Mucosa of descending colon (tissue), 3 donors: ENCODE data around the gene MIDN. TPM values are rescaled to one million over a fixed set of nuclear protein-coding genes. Genes with fewer than 3 reads are reported as not detected.

Source experiments
- ATAC-seq: fragments of 200-7000 bp; cut with Tn5 transposase; one replicate; pipeline ENCODE4 v1.9.1; 2020; ENCODE audit warnings: mild to moderate bottlenecking, moderate library complexity
- DNase-seq, 3 donors: peaks; one replicate each; pipeline ENCODE4 v3.0.0-alpha.2; 2020
- H3K36me3 ChIP-seq: fragments of 200-600 bp; one replicate; pipeline ENCODE4 v1.8.0; 2021; ENCODE audit warnings: low read depth, mild to moderate bottlenecking
- H3K4me1 ChIP-seq: fragments of 200-600 bp; one replicate; pipeline ENCODE4 v1.8.0; 2021; ENCODE audit warnings: low read depth, mild to moderate bottlenecking
- H3K4me3 ChIP-seq: fragments of 200-600 bp; one replicate; pipeline ENCODE4 v1.8.0; 2021; ENCODE audit warnings: mild to moderate bottlenecking
- H3K9me3 ChIP-seq: fragments of 200-600 bp; one replicate; pipeline ENCODE4 v1.8.0; 2021; ENCODE audit warnings: mild to moderate bottlenecking
- intact Hi-C, 2 donors: fragments of 100-400 bp; cut with DNase I in 1 of 2; cut with micrococcal nuclease in 1 of 2; formaldehyde crosslinking; loops; one replicate each; pipeline versions ENCODE4 v1.11.0 to v1.11.1; 2022; cut with DNase I, micrococcal nuclease
- total RNA-seq, 3 donors: library from RNA; stranded (reverse); fragmentation: NEBNext Ultra II Directional in 2 of 3; extraction: Animal tissue kit (Norgen Biotek cat#: 25700) in 2 of 3; gene quantifications; one replicate each; pipeline versions ENCODE4 v1.2.1 to v1.2.4, GENCODE V29; 2021 to 2023
- TF ChIP-seq, protein P1 (sequence below): fragments of 200-600 bp; IDR thresholded peaks from one replicate; pipeline ENCODE4 v1.8.0; 2022; ENCODE audit warnings: antibody characterized with exemption, mild to moderate bottlenecking
- donor health status: DM: no; HTN: no; CAD: no; lungs with moderate emphysema.
- donor health status: DM: no; HTN: no; CAD: no.
- donor health status: DM: no; HTN: yes; CAD: no.

MIDN gene
- total RNA-seq, 3 donors from 2014 or later = 136 to 251 (median 213) TPM

GRCh38 chr19:1290196-1290702 is 41.9 kb downstream of the MIDN start:
- peak in 1 of 3 donors; percentile 36 for DNase-seq
- intact Hi-C loops = no loop called here
- no peak for ATAC-seq
- TF ChIP-seq, protein P1, sequence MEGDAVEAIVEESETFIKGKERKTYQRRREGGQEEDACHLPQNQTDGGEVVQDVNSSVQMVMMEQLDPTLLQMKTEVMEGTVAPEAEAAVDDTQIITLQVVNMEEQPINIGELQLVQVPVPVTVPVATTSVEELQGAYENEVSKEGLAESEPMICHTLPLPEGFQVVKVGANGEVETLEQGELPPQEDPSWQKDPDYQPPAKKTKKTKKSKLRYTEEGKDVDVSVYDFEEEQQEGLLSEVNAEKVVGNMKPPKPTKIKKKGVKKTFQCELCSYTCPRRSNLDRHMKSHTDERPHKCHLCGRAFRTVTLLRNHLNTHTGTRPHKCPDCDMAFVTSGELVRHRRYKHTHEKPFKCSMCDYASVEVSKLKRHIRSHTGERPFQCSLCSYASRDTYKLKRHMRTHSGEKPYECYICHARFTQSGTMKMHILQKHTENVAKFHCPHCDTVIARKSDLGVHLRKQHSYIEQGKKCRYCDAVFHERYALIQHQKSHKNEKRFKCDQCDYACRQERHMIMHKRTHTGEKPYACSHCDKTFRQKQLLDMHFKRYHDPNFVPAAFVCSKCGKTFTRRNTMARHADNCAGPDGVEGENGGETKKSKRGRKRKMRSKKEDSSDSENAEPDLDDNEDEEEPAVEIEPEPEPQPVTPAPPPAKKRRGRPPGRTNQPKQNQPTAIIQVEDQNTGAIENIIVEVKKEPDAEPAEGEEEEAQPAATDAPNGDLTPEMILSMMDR = no peak
- Histone ChIP-seq H3K4me3 (no peak overlapping the region), H3K4me1 (peaks cover 35% of the 10 kb centered on the region), H3K9me3 (no peaks in the 10 kb centered on the region), H3K36me3 (no peaks in the 10 kb centered on the region)

DNA sequence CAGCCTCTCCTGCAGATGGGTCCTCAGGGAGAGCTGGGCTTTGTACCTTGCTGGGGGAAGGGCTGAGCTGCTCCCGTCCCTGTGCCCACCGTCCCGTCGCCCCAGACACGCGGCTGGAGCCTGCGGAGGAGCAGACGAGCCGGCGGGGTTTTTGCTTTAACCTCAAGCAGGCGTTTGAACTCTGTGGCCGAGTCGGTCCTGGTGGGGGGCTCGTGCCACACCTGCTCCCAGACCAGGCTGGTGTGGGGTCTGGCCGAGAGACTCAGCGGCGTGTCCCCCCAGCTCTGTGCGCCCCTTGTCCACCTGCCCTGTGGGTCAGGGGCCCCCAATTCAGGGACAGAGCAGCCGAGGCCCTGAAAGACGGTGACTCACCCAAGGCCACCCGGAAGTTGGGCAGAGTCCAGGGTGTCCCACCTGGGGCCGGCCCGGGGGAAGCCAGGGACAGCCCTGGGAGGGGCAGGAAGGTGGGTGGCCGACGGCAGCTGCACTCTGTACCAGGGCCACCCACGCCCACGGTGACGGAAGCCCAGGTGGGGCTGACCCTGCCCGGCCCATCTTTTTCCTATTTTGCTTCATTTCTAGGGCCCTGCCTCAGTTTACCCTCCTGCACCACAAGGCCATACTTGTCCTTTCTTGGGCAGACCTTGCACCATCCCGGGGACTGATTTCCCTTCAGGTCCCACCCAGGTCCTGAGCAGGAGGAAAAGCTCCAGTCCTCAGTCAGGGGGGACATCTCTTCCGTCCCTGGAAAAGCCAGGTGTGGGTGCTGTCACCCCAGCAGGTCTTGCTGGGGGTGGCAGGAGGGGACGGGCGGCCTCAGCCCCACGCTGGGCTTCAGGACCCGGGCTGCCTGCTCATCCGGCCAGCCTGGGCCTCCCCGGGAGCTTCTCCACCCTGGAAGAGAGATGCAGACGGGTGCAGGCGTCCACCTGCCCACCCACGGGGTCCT is 42.6 kb downstream of the MIDN start:
- TF ChIP-seq, protein P1 = no peak
- intact Hi-C loops = no loop called here
- Histone ChIP-seq H3K4me3 (no peak overlapping the region), H3K4me1 (peaks cover 31% of the 10 kb centered on the region), H3K9me3 (no peaks in the 10 kb centered on the region), H3K36me3 (no peaks in the 10 kb centered on the region)
- ATAC-seq (peak; percentile 85), DNase-seq (peak; percentile 75 to 89 (median 85))

- intact Hi-C loops = no loop called here
- Histone ChIP-seq H3K4me3 (no peak overlapping the region), H3K9me3 (no peaks in the 10 kb centered on the region), H3K4me1 (peaks cover 29% of the 10 kb centered on the region), H3K36me3 (no peaks in the 10 kb centered on the region)
- DNase-seq = peak; percentile 59 to 75 (median 66)
- peak; percentile 68 for ATAC-seq
- TF ChIP-seq, protein P1 = no peak
Measured at GRCh38 chr19:1291761-1292418, 43.5 kb downstream of the MIDN start.

- Histone ChIP-seq H3K4me3 (no peak overlapping the region), H3K4me1 (peaks cover 24% of the 10 kb centered on the region), H3K36me3 (no peaks in the 10 kb centered on the region), H3K9me3 (no peaks in the 10 kb centered on the region)
- DNase-seq (peak in 1 of 3 donors; percentile 50), ATAC-seq (peak; percentile 20)
- intact Hi-C loops = no loop called here
- TF ChIP-seq, protein P1 = no peak
Measured at GRCh38 chr19:1292419-1293151, 44.2 kb downstream of the MIDN start.
